ENCODE measurements around the gene OGFR.

The OGFR gene

GRCh38 chr20:62774762-62775161, 29.9 kb upstream of the OGFR start:
- H3K27ac ChIP-seq = no peak overlapping the region
- no peak for TF ChIP-seq CTCF (conservative IDR thresholded peaks at IDR 0.05)
- no peak for TF ChIP-seq ZFX (IDR thresholded peaks at IDR 0.05)

- no peak overlapping the region for H3K27ac ChIP-seq
- TF ChIP-seq ZFX (IDR thresholded peaks at IDR 0.05) (no peak), CTCF (conservative IDR thresholded peaks at IDR 0.05) (no peak)
Observed at GRCh38 chr20:62775206-62775605, 29.4 kb upstream of the OGFR start.

GRCh38 chr20:62776035-62776691, 28.5 kb upstream of the OGFR start:
- TF ChIP-seq CTCF (conservative IDR thresholded peaks at IDR 0.05) (no peak), ZFX (IDR thresholded peaks at IDR 0.05) (no peak)
- H3K27ac ChIP-seq = peak overlapping the region; percentile 94

- TF ChIP-seq ZFX (IDR thresholded peaks at IDR 0.05) (no peak), CTCF (conservative IDR thresholded peaks at IDR 0.05) (no peak)
Observed at GRCh38 chr20:62776692-62777527, 27.7 kb upstream of the OGFR start.

GRCh38 chr20:62777528-62777830, 27.2 kb upstream of the OGFR start:
- TF ChIP-seq ZFX (IDR thresholded peaks at IDR 0.05) (no peak), CTCF (conservative IDR thresholded peaks at IDR 0.05) (no peak)
- peak overlapping the region; percentile 94 for H3K27ac ChIP-seq

More at GRCh38 chr20:62776692-62777527, 27.7 kb upstream of the OGFR start:
- H3K27ac ChIP-seq = peak overlapping the region; percentile 94

GRCh38 chr20:62778058-62778457, 26.6 kb upstream of the OGFR start:
- H3K27ac ChIP-seq = no peak overlapping the region
- TF ChIP-seq CTCF (conservative IDR thresholded peaks at IDR 0.05) (no peak), ZFX (IDR thresholded peaks at IDR 0.05) (no peak)
